Smooth muscle cell (in vitro differentiated cells): Measurements from ENCODE around the gene PIP5K1C. TPM values are rescaled to one million over a fixed set of nuclear protein-coding genes. Genes with fewer than 3 reads are reported as not detected.
"Not testable (repeated sequence)": the region's sequence is repeated elsewhere in the genome, so short reads cannot be mapped to it uniquely, and the experiment has no call there.

Experiments used
- DNase-seq: peaks from one replicate; lab custom pipeline; 2025; ENCODE audit not compliant: unreplicated experiment; lab: John Stamatoyannopoulos, UW
- H2AFZ ChIP-seq: fragments of 200-600 bp; sonication (generic); 2 replicates; pipeline ENCODE4 v1.6.0; 2016; ENCODE audit warnings: antibody characterized with exemption, low read depth, mild to moderate bottlenecking
- H3F3A ChIP-seq: fragments of 200-600 bp; sonication (generic); 2 replicates; pipeline ENCODE4 v1.6.0; 2017; ENCODE audit warnings: antibody characterized with exemption, low read depth
- H3K27ac ChIP-seq: fragments of 200-600 bp; sonication (generic); 2 replicates; pipeline ENCODE4 v1.5.1; 2016; ENCODE audit warnings: low read depth, mild to moderate bottlenecking
- H3K27me3 ChIP-seq: fragments of 200-600 bp; sonication (generic); 2 replicates; pipeline ENCODE4 v1.6.1; 2016; ENCODE audit warnings: low read depth, mild to moderate bottlenecking
- H3K36me3 ChIP-seq: fragments of 200-600 bp; sonication (generic); 2 replicates; pipeline ENCODE4 v1.5.1; 2016; ENCODE audit warnings: low read depth
- H3K4me1 ChIP-seq: fragments of 200-600 bp; sonication (generic); 2 replicates; pipeline ENCODE4 v1.5.1; 2016; ENCODE audit warnings: low read depth
- H3K4me2 ChIP-seq: fragments of 200-600 bp; sonication (generic); 2 replicates; pipeline ENCODE4 v1.6.0; 2016; ENCODE audit warnings: mild to moderate bottlenecking
- H3K4me3 ChIP-seq: fragments of 200-600 bp; sonication (generic); 2 replicates; pipeline ENCODE4 v1.5.1; 2016; ENCODE audit warnings: mild to moderate bottlenecking
- H3K79me2 ChIP-seq: fragments of 200-600 bp; sonication (generic); 2 replicates; pipeline ENCODE4 v1.6.0; 2016; ENCODE audit warnings: low read depth, mild to moderate bottlenecking
- H3K9ac ChIP-seq: fragments of 200-600 bp; sonication (generic); 2 replicates; pipeline ENCODE4 v1.6.0; 2016; ENCODE audit warnings: low read depth
- H3K9me3 ChIP-seq: fragments of 200-600 bp; sonication (generic); replicated peaks from 2 replicates; pipeline ENCODE4 v1.5.1; 2016; ENCODE audit warnings: low read depth
- H4K20me1 ChIP-seq: fragments of 200-600 bp; sonication (generic); 2 replicates; pipeline ENCODE4 v1.6.0; 2016; ENCODE audit warnings: low read depth
- CTCF ChIP-seq: fragments of 200-600 bp; sonication (generic); IDR thresholded peaks from 2 replicates; pipeline ENCODE4 v1.5.1; 2017; ENCODE audit warnings: borderline replicate concordance, mild to moderate bottlenecking, antibody characterized with exemption; ENCODE audit not compliant: insufficient read depth, poor library complexity, severe bottlenecking
- WGBS: methylation state at CpG from one replicate; pipeline ENCODE4 v1.1.7; 2016; ENCODE audit warnings: low lambda C conversion rate; 5-methylcytosine and 5-hydroxymethylcytosine counted together
- polyA plus RNA-seq: library from polyadenylated mRNA; unstranded; fragments of >200 nt; fragmentation: Nextera tagmentation; extraction: Ambion mirVana; gene quantifications from 2 replicates; pipeline ENCODE4 v1.2.1, GENCODE V29; 2016
- total RNA-seq: library from RNA; depleted of rRNA; stranded (reverse); fragments of >200 nt; gene quantifications from 2 replicates; pipeline ENCODE4 v1.2.3, GENCODE V29; 2014

Gene PIP5K1C
- total and polyA plus RNA-seq, 2 experiments from 2014 or later = 13.2 to 27.2 TPM

- DNase-seq = no peak
- H2AFZ ChIP-seq = no peak overlapping the region
- H4K20me1 ChIP-seq = no peaks in the 10 kb centered on the region
- no peak overlapping the region for H3K4me3 ChIP-seq
- no peaks in the 10 kb centered on the region for H3K4me1 ChIP-seq
- no peak for TF ChIP-seq CTCF
- no peak overlapping the region for H3K27ac ChIP-seq
- no peaks in the 10 kb centered on the region for H3K27me3 ChIP-seq
- no peak overlapping the region for H3K4me2 ChIP-seq
- H3K9ac ChIP-seq = no peak overlapping the region
- 97% methylated on average over 28 of the region's 33 CpGs for WGBS
- H3K79me2 ChIP-seq = no peaks in the 10 kb centered on the region
- peaks cover 2% of the 10 kb centered on the region for H3F3A ChIP-seq
- H3K36me3 ChIP-seq = no peaks in the 10 kb centered on the region
- no peaks in the 10 kb centered on the region for H3K9me3 ChIP-seq
Measured at GRCh38 chr19:3651684-3652083, 48.6 kb downstream of the PIP5K1C start.

- no peak for TF ChIP-seq CTCF
Measured at GRCh38 chr19:3649888-3650287, 50.4 kb downstream of the PIP5K1C start.

GRCh38 chr19:3648037-3648905 lies 52.0 kb downstream of the PIP5K1C start:
- no peak overlapping the region for H3K9ac ChIP-seq
- no peak overlapping the region for H3K27ac ChIP-seq
- no peaks in the 10 kb centered on the region for H3K9me3 ChIP-seq
- H4K20me1 ChIP-seq = no peaks in the 10 kb centered on the region
- no peaks in the 10 kb centered on the region for H3K36me3 ChIP-seq
- H3F3A ChIP-seq = no peaks in the 10 kb centered on the region
- no peak overlapping the region for H3K4me3 ChIP-seq
- DNase-seq = no peak
- H3K4me1 ChIP-seq = no peaks in the 10 kb centered on the region
- whole genome bisulfite sequencing = 99% methylated on average over 30 of the region's 33 CpGs
- TF ChIP-seq CTCF = no peak
- H3K4me2 ChIP-seq = no peak overlapping the region
- H3K79me2 ChIP-seq = no peaks in the 10 kb centered on the region
- H3K27me3 ChIP-seq = no peaks in the 10 kb centered on the region
- no peak overlapping the region for H2AFZ ChIP-seq

More at GRCh38 chr19:3649888-3650287, 50.4 kb downstream of the PIP5K1C start:
- no peak overlapping the region for H3K9ac ChIP-seq
- no peak overlapping the region for H3K4me2 ChIP-seq
- no peak overlapping the region for H3K27ac ChIP-seq
- no peaks in the 10 kb centered on the region for H3F3A ChIP-seq
- WGBS = 97% methylated on average over 16 of the region's 16 CpGs
- H3K27me3 ChIP-seq = no peaks in the 10 kb centered on the region
- no peaks in the 10 kb centered on the region for H3K79me2 ChIP-seq
- no peak overlapping the region for H3K4me3 ChIP-seq
- H3K9me3 ChIP-seq = no peaks in the 10 kb centered on the region
- H3K36me3 ChIP-seq = no peaks in the 10 kb centered on the region
- H3K4me1 ChIP-seq = no peaks in the 10 kb centered on the region
- H4K20me1 ChIP-seq = no peaks in the 10 kb centered on the region
- no peak for DNase-seq
- H2AFZ ChIP-seq = no peak overlapping the region

- not testable (repeated sequence) for H3K27me3 ChIP-seq, H3F3A ChIP-seq, H3K9ac ChIP-seq, H3K79me2 ChIP-seq, H3K4me2 ChIP-seq, H3K4me3 ChIP-seq, H2AFZ ChIP-seq, H3K4me1 ChIP-seq, H3K36me3 ChIP-seq, H3K27ac ChIP-seq, H3K9me3 ChIP-seq, H4K20me1 ChIP-seq, DNase-seq
- WGBS = 100% methylated on average over 3 of the region's 5 CpGs
Measured at GRCh38 chr19:3647102-3647501, 53.2 kb downstream of the PIP5K1C start.
